GM04504 (cell line): Measurements from ENCODE around the gene SCRN1.

Experiments
- DNase-seq: peaks from one replicate; pipeline ENCODE4 v3.0.0-alpha.2; 2012; ENCODE audit warnings: low read depth

The SCRN1 gene

DNA sequence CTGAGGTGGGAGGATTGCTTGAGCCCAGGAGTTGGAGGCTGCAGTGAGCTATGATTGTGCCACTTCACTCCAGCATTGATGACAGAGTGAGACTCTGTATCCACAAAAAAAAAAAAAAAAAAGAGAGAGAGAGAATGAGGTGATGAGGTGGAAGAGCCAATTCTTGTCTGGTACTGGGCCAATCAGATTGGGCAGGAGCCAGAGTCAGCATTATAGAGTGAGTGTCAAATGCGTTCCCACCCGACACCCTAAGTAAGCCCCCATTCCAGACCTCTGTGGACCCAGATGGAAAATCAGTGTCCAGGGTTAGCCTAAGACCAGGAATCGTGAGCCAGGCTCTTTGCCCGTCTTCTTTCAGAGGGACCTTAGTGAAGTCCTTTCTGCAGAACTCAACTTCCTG, 99.3 kb downstream of the SCRN1 start:
- DNase-seq, result no peak

DNA sequence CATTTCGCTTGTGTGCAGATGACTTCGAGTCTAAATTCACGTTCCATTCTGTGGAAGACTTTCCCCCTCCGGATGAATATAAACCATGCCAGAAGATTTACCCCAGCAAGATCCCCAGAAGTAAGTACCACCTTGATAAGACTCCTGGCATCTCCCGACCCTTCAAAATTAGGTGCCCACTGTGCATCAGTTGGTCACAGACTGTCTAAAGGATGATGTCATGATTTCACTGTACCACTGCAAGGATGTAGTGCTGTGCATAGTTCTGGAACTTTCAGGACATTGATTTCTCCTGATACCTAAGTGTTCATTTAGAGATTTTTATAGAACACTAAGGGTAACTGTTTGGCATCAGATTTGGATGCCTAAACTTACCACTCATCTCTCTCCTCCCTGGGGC, 100.3 kb downstream of the SCRN1 start:
- no peak for DNase-seq

DNA sequence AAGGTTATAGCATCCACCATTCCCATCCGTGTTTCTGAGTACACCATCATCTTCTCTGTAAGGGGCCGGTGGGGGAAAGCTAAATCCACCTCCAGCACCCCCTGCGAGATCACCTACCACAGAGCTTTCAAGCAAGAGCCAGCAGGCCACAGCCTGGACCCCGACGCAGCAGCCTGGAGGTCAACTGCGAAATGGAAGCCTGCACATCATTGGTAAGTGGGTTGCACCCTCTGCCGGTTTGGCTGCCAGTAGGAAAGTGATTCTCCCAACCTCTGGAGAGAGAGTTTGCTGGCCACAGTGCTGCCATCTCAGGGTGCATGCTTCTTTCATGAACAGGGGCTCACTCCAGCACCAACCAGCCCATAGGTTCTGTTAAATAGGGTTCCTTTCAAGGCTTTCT, 101.6 kb downstream of the SCRN1 start:
- DNase-seq, result no peak

DNA sequence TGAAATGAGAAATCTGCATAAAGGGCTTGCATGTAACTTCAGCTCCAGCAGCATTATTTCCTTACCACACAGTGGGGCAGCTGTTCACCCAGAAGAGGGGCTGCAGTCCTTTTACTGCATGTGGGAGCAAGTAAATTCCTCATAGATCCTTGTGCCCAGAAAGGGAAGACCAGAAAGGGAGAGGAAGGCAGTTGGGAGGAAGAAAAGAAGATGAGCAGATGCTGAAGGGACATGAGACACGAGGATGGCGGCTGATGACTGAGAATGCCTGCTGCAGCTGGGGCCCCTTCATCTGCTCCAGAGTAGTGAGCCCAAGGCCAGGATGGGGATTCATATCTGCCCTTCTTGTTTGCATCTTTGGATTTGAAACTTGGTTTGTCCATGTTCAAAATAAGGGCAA, 102.8 kb downstream of the SCRN1 start:
- DNase-seq, result no peak

DNA sequence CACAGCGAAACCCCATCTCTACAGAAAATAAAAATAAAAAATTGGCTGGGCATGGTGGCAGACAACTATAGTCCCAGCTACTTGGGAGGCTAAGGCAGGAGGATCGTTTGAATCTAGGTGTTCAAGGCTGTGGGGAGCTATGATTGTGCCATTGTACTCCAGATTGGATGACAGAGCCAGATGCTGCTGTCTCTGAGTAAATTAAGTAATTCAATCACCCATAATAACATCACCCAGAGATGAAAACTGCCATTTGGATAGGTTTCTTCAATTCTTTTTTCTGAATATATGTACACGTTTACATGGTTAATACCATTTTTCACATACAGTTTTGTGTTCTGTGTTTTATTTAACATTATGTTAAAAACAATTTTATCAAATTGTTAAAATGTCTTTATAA, 104.0 kb downstream of the SCRN1 start:
- DNase-seq, result no peak

DNA sequence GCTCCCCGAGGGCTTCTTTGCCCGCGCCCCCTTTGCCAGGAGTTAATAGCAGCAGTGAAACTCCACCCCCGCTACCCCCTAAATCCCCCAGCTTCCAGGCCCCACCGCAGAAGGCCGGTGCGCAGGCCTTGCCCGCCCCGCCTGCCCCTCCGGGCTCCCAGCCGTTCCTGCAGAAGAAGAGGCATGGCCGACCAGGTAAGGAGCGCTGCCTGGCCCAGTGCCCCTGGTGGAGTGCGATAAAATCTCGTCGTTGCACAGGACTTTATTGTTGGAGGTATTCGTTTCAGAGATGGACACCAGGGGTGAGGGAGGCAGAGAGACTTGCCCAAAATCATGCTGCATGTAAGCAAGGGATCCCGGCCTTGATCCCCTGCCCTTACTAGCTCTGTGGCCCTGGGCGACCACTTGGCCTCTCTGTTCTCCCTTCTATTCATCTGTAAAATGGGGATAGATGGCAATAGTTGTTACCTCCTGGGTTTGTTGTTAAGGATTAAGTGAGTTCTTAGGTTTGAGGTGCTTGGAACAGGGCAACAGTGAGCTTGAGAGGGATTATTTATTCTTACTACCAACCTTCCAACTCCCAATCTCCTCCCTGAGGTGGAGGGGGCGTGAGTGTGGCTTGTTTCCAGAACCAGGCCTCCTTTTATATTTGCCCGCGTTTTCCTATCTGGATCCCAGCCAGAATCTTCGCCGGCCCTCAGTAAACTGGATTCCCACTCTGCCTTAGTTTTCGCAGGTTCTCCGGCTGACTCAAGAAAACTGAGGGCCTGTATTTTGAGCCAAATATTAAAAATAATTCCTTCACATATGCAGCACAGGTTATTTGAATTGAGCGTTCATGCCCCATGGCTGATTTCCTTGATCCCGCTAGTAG, 105.0 kb downstream of the SCRN1 start:
- DNase-seq, result no peak

DNA sequence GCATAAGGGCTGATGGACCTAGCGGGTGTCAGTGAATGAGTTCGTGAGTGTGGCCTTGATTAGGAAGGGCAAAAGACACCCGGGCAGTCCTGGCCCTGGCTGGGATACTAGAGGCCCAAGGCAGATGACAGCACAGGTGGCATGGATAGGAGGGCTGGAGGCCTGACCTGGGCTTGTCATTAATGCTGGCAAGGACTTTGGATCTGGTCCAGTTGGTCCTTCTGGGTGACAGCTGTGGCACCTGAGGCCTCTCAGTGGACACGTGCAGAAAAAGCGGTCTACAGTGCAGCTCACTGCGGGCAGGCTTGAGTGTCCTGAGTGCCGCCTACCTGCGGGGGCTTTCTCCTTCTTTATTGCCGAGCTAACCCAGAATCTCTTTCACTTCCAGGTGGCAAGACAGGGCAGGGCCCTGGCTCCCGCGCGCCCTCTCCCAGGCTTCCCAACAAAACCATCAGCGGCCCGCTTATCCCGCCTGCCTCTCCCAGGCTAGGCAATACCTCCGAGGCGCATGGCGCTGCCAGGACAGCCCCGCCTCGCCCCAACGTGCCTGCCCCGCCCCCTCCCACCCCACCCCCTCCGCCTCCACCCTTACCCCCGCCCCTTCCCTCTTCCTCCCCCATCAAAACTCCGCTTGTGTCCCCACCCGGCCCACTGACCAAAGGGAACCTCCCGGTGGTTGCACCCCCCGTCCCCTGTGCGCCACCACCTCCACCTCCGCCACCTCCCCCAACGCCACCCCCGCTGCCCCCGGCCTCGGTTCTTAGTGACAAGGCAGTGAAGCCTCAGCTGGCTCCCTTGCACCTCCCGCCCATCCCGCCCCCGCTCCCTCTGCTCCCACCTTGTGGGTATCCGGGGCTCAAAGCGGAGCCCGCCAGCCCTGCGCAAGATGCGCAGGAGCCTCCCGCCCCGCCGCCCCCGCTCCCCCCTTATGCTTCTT, 105.9 kb downstream of the SCRN1 start:
- DNase-seq, result no peak

DNA sequence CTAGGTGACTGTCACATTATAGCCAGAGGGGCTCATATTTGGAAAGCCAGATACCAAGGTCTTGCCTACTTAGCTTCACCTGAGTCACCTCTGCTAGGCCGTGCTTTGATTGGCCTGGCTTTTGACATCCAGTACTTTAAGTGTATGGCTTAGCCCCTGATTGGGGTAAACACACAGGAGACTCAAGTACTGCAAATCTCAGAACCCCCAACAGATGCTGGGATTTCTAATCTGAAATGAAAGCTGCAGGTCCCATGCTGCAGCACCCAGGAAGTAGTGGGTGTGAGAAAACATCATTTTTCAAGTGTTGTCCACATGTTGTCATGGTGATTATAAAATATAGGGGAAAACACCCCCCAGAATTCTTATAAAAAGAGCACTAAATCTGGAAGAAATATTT, 107.1 kb downstream of the SCRN1 start:
- DNase-seq, result no peak

DNA sequence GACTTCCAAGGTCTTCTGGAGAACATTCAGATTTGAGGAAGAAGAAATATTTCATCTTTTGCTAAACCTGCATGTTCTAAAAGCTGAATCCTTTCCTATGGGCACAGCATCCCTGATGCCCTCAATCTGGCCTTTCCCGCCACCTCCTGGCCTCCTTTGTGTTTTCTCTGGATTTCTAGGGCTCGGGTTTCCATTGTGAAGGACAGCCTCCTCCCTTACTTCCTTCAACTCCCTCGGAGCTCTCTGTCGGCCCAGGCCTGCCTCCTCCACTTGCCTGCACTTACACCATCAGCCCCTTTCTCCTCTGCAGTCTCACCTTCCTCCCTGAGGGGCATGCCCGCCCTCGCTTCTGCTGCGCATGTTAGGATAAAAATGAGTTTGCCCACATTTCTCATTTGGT, 107.9 kb downstream of the SCRN1 start:
- DNase-seq, result no peak

DNA sequence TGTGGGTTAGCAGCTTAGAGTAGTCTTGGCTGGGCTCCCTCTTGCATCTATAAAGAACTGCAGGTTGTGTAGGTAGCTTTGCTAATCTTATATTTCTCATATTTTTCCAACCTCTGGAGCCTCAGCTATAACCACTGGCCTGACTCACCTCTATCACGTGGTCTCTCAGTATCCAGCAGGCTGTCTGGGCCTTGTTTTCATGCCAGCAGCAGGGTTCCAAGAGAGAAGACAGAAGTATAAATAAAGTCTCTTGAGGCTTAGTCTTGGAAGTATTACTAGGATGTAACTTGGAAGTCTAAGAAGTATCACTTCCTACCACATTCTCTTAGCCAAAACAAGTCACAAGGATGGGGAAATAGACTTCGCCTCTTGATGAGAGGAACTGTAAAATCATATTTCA, 110.0 kb downstream of the SCRN1 start:
- DNase-seq, result no peak

DNA sequence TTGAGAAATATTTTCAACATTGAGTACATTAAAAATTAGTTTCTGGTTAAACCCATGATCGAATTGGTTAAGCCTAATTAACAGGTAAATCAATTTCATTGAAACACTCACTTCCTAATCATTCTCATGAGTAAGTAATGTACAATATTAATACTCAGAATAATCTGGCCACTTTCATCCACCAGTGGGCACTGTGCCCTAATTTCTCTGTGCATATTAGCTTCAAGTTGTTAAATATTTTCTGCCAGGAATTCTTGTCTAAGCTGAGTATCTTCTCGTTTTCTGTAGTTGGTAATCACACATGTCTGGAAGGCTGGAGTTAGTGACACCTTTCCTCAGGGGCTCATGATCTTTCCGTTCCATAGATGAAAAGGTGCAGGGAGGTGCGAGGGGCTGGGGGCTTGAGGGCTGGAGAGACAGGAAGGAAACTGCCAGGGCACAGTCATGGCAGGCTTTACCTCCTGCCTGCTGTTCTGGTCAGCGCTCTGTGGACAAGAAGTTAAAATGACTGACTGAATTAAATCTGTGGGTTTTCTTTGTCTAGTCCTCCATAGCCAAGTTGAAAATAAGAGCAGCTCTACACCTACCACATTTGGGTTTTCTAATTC, 111.4 kb downstream of the SCRN1 start:
- no peak for DNase-seq

DNA sequence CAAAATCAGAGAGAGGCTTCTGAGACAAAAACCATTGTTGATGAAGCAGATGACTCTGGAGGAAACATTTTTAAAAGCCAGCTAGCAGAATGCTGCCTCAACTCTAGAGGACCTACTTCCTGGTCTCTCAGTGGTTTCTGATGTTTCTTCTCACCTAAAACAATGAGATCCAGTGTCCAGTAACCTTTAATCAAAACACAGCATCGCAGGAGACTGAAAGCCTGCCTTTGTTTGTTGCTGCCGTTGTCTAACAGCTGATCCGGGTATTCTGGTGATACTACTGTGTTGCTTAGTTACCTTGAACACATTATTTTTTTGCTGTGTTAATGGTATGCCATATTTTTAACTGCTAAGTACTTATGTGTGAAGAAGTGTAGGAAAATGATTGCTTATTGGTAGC, 112.4 kb downstream of the SCRN1 start:
- DNase-seq, result no peak

DNA sequence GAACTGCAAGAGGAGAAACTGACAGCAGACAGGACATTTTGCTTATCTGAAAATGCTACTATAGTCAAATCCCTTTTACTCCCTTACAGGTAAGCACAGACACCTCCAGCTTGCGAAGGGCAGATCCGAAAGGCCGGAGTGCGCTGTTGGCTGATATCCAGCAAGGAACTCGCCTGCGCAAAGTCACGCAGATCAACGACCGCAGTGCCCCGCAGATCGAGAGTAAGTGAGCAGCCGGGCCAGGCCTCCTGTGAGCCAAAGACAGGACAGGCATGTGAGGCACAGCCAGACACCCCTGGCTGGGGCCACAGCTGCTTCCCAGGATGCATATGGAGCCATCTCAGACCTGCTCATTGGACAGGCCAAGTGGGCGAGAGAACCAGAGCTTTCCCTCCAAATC, 113.9 kb downstream of the SCRN1 start:
- no peak for DNase-seq

DNA sequence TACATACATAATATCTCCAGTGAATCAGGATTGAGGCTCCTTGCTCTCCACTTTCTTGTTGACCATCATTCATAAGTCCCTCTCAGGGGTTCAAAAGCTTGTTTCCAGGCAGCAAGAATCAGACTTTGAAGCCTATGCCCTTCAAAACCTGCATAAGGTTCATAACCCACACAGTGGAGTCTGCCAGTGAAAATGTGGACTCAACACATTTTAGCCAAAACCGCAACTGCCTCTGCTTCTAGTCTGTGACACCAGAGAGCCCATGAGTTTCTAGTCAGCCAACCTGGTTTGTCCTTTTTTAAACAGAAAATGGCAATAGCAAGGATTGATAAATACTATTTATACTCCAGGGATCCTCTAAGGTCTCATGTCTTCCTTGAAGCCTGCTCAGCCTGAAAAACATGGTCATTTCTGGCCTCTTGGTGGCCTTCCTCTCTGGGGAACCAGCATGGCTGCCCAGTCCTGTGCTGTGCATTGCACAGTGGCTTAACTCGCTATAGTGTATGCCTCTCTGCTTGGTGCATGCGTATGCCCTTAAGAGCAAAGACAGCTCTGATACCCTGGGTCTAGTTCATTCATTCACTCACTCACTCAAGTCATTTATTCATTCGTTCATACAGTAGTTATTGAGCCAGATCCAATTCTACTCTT, 115.8 kb downstream of the SCRN1 start:
- no peak for DNase-seq

DNA sequence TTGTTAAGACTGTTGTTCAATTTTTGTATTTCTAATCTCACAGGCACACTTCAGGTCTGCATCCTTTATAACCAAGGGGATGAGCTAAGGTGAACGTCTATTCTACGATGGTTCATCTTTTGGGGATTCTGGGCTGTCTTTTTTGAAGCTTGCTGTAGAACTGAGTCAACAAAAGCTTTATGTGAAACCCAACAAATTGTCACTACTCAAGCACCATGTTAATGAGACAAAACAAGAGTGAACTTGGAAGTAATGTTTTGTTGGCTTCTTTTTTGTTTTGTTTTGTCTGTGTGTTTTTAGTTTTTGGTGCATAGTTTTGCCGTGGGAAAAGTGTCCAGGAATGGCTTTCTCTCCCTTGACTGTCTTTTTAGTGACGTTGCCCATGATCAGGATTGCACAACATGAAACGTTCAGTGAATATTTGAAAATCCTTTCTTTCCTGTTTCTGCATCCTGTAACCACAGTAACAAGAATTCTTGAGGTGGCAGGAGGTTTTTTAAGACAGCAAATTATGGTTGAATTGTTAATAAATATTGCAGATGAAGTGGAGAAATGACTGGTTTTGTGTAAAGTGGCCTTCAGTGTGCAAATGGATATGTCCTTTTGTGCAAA, 117.7 kb downstream of the SCRN1 start:
- peak; percentile 42 for DNase-seq
